ENCODE data around the gene ZNF664. TPM values are rescaled to one million over a fixed set of nuclear protein-coding genes. Genes with fewer than 3 reads are reported as not detected.

ZNF664 gene
- total and polyA plus RNA-seq, 2 of the 8 experiments (the other 6 are each of a cell fraction or from before 2014, with no cell fraction given): 22.8 to 51.4 TPM

DNA sequence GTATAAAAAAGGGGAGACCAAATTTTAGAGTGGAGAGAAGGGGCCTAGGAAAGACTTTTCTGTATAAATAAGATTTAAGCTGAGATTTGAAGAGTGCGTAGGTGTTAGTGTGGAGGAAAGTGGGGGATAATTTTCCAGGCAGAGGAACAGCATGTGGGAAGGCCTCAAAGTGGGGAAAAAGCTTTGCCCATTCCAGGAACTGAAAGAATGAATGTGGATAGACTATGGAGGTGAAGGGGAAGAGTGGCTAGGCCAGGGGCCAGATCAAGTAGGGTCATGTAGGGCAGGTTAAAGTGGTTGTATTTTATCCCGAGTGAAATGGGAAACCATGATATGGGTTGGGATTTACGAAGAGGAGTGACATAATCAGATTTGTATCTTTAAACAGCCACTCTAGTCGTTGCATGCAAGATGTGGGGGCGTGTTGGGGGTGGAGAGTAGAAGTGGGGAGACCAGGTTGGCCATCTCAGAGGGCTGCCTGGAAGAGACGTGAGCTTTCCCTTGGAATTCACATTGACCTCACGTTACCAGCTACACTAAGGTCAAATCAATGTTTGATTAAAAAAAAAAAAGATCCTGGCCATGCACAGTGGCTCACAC is 3.3 kb downstream of the ZNF664 start (continued):
- TF ChIP-seq, protein P1, sequence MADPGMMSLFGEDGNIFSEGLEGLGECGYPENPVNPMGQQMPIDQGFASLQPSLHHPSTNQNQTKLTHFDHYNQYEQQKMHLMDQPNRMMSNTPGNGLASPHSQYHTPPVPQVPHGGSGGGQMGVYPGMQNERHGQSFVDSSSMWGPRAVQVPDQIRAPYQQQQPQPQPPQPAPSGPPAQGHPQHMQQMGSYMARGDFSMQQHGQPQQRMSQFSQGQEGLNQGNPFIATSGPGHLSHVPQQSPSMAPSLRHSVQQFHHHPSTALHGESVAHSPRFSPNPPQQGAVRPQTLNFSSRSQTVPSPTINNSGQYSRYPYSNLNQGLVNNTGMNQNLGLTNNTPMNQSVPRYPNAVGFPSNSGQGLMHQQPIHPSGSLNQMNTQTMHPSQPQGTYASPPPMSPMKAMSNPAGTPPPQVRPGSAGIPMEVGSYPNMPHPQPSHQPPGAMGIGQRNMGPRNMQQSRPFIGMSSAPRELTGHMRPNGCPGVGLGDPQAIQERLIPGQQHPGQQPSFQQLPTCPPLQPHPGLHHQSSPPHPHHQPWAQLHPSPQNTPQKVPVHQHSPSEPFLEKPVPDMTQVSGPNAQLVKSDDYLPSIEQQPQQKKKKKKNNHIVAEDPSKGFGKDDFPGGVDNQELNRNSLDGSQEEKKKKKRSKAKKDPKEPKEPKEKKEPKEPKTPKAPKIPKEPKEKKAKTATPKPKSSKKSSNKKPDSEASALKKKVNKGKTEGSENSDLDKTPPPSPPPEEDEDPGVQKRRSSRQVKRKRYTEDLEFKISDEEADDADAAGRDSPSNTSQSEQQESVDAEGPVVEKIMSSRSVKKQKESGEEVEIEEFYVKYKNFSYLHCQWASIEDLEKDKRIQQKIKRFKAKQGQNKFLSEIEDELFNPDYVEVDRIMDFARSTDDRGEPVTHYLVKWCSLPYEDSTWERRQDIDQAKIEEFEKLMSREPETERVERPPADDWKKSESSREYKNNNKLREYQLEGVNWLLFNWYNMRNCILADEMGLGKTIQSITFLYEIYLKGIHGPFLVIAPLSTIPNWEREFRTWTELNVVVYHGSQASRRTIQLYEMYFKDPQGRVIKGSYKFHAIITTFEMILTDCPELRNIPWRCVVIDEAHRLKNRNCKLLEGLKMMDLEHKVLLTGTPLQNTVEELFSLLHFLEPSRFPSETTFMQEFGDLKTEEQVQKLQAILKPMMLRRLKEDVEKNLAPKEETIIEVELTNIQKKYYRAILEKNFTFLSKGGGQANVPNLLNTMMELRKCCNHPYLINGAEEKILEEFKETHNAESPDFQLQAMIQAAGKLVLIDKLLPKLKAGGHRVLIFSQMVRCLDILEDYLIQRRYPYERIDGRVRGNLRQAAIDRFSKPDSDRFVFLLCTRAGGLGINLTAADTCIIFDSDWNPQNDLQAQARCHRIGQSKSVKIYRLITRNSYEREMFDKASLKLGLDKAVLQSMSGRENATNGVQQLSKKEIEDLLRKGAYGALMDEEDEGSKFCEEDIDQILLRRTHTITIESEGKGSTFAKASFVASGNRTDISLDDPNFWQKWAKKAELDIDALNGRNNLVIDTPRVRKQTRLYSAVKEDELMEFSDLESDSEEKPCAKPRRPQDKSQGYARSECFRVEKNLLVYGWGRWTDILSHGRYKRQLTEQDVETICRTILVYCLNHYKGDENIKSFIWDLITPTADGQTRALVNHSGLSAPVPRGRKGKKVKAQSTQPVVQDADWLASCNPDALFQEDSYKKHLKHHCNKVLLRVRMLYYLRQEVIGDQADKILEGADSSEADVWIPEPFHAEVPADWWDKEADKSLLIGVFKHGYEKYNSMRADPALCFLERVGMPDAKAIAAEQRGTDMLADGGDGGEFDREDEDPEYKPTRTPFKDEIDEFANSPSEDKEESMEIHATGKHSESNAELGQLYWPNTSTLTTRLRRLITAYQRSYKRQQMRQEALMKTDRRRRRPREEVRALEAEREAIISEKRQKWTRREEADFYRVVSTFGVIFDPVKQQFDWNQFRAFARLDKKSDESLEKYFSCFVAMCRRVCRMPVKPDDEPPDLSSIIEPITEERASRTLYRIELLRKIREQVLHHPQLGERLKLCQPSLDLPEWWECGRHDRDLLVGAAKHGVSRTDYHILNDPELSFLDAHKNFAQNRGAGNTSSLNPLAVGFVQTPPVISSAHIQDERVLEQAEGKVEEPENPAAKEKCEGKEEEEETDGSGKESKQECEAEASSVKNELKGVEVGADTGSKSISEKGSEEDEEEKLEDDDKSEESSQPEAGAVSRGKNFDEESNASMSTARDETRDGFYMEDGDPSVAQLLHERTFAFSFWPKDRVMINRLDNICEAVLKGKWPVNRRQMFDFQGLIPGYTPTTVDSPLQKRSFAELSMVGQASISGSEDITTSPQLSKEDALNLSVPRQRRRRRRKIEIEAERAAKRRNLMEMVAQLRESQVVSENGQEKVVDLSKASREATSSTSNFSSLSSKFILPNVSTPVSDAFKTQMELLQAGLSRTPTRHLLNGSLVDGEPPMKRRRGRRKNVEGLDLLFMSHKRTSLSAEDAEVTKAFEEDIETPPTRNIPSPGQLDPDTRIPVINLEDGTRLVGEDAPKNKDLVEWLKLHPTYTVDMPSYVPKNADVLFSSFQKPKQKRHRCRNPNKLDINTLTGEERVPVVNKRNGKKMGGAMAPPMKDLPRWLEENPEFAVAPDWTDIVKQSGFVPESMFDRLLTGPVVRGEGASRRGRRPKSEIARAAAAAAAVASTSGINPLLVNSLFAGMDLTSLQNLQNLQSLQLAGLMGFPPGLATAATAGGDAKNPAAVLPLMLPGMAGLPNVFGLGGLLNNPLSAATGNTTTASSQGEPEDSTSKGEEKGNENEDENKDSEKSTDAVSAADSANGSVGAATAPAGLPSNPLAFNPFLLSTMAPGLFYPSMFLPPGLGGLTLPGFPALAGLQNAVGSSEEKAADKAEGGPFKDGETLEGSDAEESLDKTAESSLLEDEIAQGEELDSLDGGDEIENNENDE (IDR thresholded peaks at IDR 0.05; ENCODE audit: insufficient replicate concordance, low read length): no peak
- no peak for TF ChIP-seq TCF12 (IDR thresholded peaks at IDR 0.05; ENCODE audit: low read depth, low read length)
- no peak for TF ChIP-seq CHD1 (IDR thresholded peaks at IDR 0.05; ENCODE audit: low read depth, low read length)
- no peak for TF ChIP-seq CBX8 (IDR thresholded peaks at IDR 0.05; ENCODE audit: borderline replicate concordance, low read depth, low read length)
- TF ChIP-seq KDM5A (IDR thresholded peaks at IDR 0.05; ENCODE audit: low read length): no peak
- no peak for TF ChIP-seq TAF7 (optimal IDR thresholded peaks at IDR 0.05; ENCODE audit: borderline replicate concordance, low read depth, low read length)
- no peak for TF ChIP-seq SRF (IDR thresholded peaks at IDR 0.05; ENCODE audit: low read depth, low read length)
- TF ChIP-seq SIX5 (IDR thresholded peaks at IDR 0.05; ENCODE audit: low read depth, low read length): no peak
- no peak for TF ChIP-seq EZH2 (IDR thresholded peaks at IDR 0.05; ENCODE audit: low read depth, low read length, severe bottlenecking)
- TF ChIP-seq CEBPB (IDR thresholded peaks at IDR 0.05; ENCODE audit: low read depth, low read length): no peak
- no peak for TF ChIP-seq SIN3A (conservative IDR thresholded peaks at IDR 0.05 in 1 of 2, IDR thresholded peaks at IDR 0.05 in 1 of 2; ENCODE audit: low read depth in 1 of 2, low read length in 2 of 2)
- TF ChIP-seq BRCA1 (IDR thresholded peaks at IDR 0.05; ENCODE audit: low read depth, low read length): no peak
